ENCODE results near the gene KLK7. TPM values are rescaled to one million over a fixed set of nuclear protein-coding genes. Genes with fewer than 3 reads are reported as not detected.

The KLK7 gene
- total RNA-seq, 1 experiment from 2014 or later, result not detected

DNA sequence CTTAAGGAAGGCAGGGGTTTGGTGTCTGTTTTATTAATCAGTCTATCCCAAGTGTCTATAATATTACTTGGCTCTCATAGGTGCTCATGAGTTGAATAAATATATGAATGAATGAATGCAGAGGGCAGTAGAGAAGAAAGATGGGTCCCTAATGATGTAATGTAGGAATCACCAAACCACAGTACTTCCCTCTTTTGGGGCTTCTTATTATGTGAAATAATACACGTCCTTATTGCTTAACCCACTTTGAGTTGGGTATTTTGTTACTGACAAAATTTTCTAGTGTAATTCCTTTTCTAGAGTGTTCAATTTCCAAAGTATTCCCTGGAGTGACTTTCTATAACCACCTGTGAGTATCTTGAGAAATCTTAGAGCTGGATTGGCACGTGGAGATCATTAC lies 44.1 kb downstream of the KLK7 start:
- CTCF ChIA-PET, result no interaction called here
- peaks cover 7% of the 10 kb centered on the region for H3K9me3 ChIP-seq (ENCODE audit: low read depth, low read length, poor library complexity, severe bottlenecking)
- DNase-seq (ENCODE audit: low spot score), result no peak
- no TSS peak for BruUV-seq (replicated peaks)
- no peak overlapping the region for H3K4me3 ChIP-seq (ENCODE audit: low read depth, low read length, poor library complexity, severe bottlenecking)
- H3K36me3 ChIP-seq (ENCODE audit: insufficient read depth, low read length, poor library complexity, severe bottlenecking), result no peaks in the 10 kb centered on the region
- no peak overlapping the region for H3K27ac ChIP-seq (ENCODE audit: low read depth, low read length, poor library complexity, severe bottlenecking)
- no peak for TF ChIP-seq EZH2 (IDR thresholded peaks at IDR 0.05; ENCODE audit: borderline replicate concordance, low read depth, low read length, poor library complexity, severe bottlenecking)
- TF ChIP-seq, protein P1, sequence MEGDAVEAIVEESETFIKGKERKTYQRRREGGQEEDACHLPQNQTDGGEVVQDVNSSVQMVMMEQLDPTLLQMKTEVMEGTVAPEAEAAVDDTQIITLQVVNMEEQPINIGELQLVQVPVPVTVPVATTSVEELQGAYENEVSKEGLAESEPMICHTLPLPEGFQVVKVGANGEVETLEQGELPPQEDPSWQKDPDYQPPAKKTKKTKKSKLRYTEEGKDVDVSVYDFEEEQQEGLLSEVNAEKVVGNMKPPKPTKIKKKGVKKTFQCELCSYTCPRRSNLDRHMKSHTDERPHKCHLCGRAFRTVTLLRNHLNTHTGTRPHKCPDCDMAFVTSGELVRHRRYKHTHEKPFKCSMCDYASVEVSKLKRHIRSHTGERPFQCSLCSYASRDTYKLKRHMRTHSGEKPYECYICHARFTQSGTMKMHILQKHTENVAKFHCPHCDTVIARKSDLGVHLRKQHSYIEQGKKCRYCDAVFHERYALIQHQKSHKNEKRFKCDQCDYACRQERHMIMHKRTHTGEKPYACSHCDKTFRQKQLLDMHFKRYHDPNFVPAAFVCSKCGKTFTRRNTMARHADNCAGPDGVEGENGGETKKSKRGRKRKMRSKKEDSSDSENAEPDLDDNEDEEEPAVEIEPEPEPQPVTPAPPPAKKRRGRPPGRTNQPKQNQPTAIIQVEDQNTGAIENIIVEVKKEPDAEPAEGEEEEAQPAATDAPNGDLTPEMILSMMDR (conservative IDR thresholded peaks at IDR 0.05; ENCODE audit: low read depth, low read length), result no peak
- intact Hi-C loops (cut with micrococcal nuclease; ENCODE audit: unreplicated experiment), result no loop called here
- POLR2A ChIA-PET (ENCODE audit: low non-redundant PET), result no interaction called here
- no peaks in the 10 kb centered on the region for H3K27me3 ChIP-seq (replicated peaks; ENCODE audit: insufficient read depth, low read depth, low read length, poor library complexity)
- no peaks in the 10 kb centered on the region for H3K4me1 ChIP-seq (ENCODE audit: insufficient read depth, low read length, poor library complexity, severe bottlenecking)

DNA sequence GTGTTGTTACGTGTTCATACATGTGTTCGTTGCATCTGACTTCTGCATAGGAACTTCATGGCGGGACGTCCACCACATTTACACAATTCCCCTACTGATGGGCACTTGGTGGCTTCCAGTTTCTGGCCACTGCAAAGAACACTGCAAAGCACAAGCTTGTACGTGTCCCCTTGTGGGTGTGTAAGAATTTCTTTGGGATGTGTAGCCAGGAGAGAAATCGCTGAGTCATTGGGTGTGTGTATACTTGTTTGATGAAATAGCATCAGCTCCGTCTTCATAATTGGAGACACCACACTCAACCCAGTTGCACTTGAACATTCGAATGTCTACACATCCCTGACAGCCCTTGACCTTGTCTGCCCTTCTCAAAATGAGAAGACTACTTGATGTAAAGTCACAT lies 50.1 kb downstream of the KLK7 start:
- ChIA-PET CTCF (no interaction called here), POLR2A (ENCODE audit: low non-redundant PET) (no interaction called here)
- H3K27me3 ChIP-seq (replicated peaks; ENCODE audit: insufficient read depth, low read depth, low read length, poor library complexity), result peaks cover 3% of the 10 kb centered on the region
- TF ChIP-seq, protein P1 (conservative IDR thresholded peaks at IDR 0.05; ENCODE audit: low read depth, low read length), result no peak
- no peak for TF ChIP-seq EZH2 (IDR thresholded peaks at IDR 0.05; ENCODE audit: borderline replicate concordance, low read depth, low read length, poor library complexity, severe bottlenecking)
- DNase-seq (ENCODE audit: low spot score), result no peak
- no peaks in the 10 kb centered on the region for H3K4me1 ChIP-seq (ENCODE audit: insufficient read depth, low read length, poor library complexity, severe bottlenecking)
- no peak overlapping the region for H3K4me3 ChIP-seq (ENCODE audit: low read depth, low read length, poor library complexity, severe bottlenecking)
- no peaks in the 10 kb centered on the region for H3K9me3 ChIP-seq (ENCODE audit: low read depth, low read length, poor library complexity, severe bottlenecking)
- no TSS peak for BruUV-seq (replicated peaks)
- intact Hi-C loops (cut with micrococcal nuclease; ENCODE audit: unreplicated experiment), result no loop called here
- H3K36me3 ChIP-seq (ENCODE audit: insufficient read depth, low read length, poor library complexity, severe bottlenecking), result no peaks in the 10 kb centered on the region
- no peak overlapping the region for H3K27ac ChIP-seq (ENCODE audit: low read depth, low read length, poor library complexity, severe bottlenecking)

DNA sequence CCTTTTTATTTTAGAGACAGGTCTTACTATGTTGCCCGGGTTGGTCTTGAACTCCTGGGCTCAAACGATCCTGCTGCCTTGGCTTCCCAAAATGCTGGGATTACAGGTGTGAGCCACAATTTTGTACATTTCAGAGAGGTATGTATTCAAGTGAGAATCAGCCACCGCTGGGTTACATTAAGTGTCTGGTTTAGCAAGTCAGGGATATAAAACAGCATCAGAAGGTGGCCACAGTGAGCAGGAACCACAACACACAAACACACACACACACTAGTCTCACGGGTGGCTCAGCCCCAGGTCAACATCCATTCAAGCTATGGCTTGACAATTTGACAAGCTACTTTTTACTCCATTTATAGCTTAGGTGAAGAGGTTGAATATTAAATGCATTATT lies 51.0 kb downstream of the KLK7 start:
- H3K36me3 ChIP-seq (ENCODE audit: insufficient read depth, low read length, poor library complexity, severe bottlenecking), result no peaks in the 10 kb centered on the region
- BruUV-seq (replicated peaks), result no TSS peak
- POLR2A ChIA-PET (ENCODE audit: low non-redundant PET), result no interaction called here
- intact Hi-C loops (cut with micrococcal nuclease; ENCODE audit: unreplicated experiment), result no loop called here
- no peaks in the 10 kb centered on the region for H3K4me1 ChIP-seq (ENCODE audit: insufficient read depth, low read length, poor library complexity, severe bottlenecking)
- CTCF ChIA-PET, result interaction anchor here (0.7 kb wide), 1 partner anchor 298 kb away, joined by 5 read pairs; no protein-coding TSS in a partner anchor
- TF ChIP-seq EZH2 (IDR thresholded peaks at IDR 0.05; ENCODE audit: borderline replicate concordance, low read depth, low read length, poor library complexity, severe bottlenecking), result no peak
- TF ChIP-seq, protein P1 (conservative IDR thresholded peaks at IDR 0.05; ENCODE audit: low read depth, low read length), result no peak
- no peak for DNase-seq (ENCODE audit: low spot score)
- no peak overlapping the region for H3K4me3 ChIP-seq (ENCODE audit: low read depth, low read length, poor library complexity, severe bottlenecking)
- H3K27ac ChIP-seq (ENCODE audit: low read depth, low read length, poor library complexity, severe bottlenecking), result no peak overlapping the region
- no peaks in the 10 kb centered on the region for H3K9me3 ChIP-seq (ENCODE audit: low read depth, low read length, poor library complexity, severe bottlenecking)
- H3K27me3 ChIP-seq (replicated peaks; ENCODE audit: insufficient read depth, low read depth, low read length, poor library complexity), result peaks cover 3% of the 10 kb centered on the region
